OCI-LY3 (cell line): ENCODE results near the gene AMER3.

Source experiments
- H2AFZ ChIP-seq: fragments of 200-600, 300-600 bp; shearing (Covaris generic); 2 replicates; pipeline ENCODE4 v1.6.0; 2014; ENCODE audit warnings: antibody characterized with exemption, low read depth, low read length
- H3K27ac ChIP-seq: fragments of 200-600, 300-600 bp; sonication (generic); 2 replicates; pipeline ENCODE4 v1.5.1; 2014; ENCODE audit warnings: mild to moderate bottlenecking, low read length, moderate library complexity, mixed read lengths
- H3K27me3 ChIP-seq: fragments of 200-600, 300-600 bp; sonication (generic); 2 replicates; pipeline ENCODE4 v1.6.1; 2014; ENCODE audit warnings: low read depth, low read length, mixed read lengths
- H3K36me3 ChIP-seq: fragments of 200-600, 300-600 bp; sonication (generic); replicated peaks from 2 replicates; pipeline ENCODE3; 2014; ENCODE audit warnings: low read depth, low read length, mixed read lengths
- H3K4me1 ChIP-seq: fragments of 300-600, 200-600 bp; sonication (generic); 2 replicates; pipeline ENCODE4 v1.6.1; 2014; ENCODE audit warnings: low read length, mixed read lengths
- H3K4me2 ChIP-seq: fragments of 200-600, 300-600 bp; sonication (generic); 2 replicates; pipeline ENCODE4 v1.6.1; 2014; ENCODE audit warnings: low read length, mixed read lengths
- H3K4me3 ChIP-seq: fragments of 300-600, 200-600 bp; sonication (generic); 2 replicates; pipeline ENCODE4 v1.5.1; 2014; ENCODE audit warnings: antibody characterized with exemption, mild to moderate bottlenecking, low read length, moderate library complexity
- H3K79me2 ChIP-seq: fragments of 300-600, 200-600 bp; shearing (Covaris generic); 2 replicates; pipeline ENCODE4 v1.6.1; 2014; ENCODE audit warnings: mild to moderate bottlenecking, low read length, mixed read lengths
- H3K9ac ChIP-seq: fragments of 300-600, 200-600 bp; shearing (Covaris generic); 2 replicates; pipeline ENCODE4 v1.6.0; 2014; ENCODE audit warnings: mild to moderate bottlenecking, low read length, moderate library complexity
- H3K9me3 ChIP-seq: fragments of 200-600, 300-600 bp; shearing (Covaris generic); 2 replicates; pipeline ENCODE4 v1.6.1; 2014; ENCODE audit warnings: low read length, mixed read lengths; ENCODE audit not compliant: insufficient read depth
- H4K20me1 ChIP-seq: fragments of 200-600, 300-600 bp; sonication (generic); 2 replicates; pipeline ENCODE4 v1.6.1; 2016; ENCODE audit warnings: low read length, mixed read lengths; ENCODE audit not compliant: insufficient read depth
- CTCF ChIP-seq: fragments of 200-600, 300-600 bp; sonication (generic); IDR thresholded peaks from 2 replicates; pipeline ENCODE4 v1.5.1; 2014; ENCODE audit warnings: antibody characterized with exemption, low read length, low read depth
- EZH2phosphoT487 ChIP-seq: fragments of 200-600 bp; shearing (Covaris generic); IDR thresholded peaks from 2 replicates; pipeline ENCODE4 v1.6.1; 2018; ENCODE audit warnings: antibody characterized with exemption, mixed run types, low read depth

The AMER3 gene

DNA sequence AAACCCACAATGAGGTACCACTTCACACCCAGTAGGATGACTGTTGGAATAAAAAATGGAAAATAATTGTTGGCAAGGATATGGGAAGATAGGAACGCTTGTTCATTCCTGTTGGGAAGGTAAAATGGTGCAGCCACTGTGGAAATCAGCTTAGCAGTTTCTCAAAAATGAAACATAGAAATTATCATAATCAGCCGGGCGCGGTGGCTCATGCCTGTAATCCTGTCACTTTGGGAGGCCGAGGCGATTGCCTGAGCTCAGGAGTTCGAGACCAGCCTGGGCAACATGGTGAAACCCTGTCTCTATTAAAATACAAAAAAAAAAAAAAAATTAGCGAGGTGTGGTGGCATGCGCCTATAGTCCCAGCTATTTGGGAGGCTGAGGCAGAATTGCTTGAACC lies 23.4 kb downstream of the AMER3 start:
- Histone ChIP-seq H3K36me3 (no peaks in the 10 kb centered on the region), H3K4me2 (no peak overlapping the region), H3K27me3 (no peaks in the 10 kb centered on the region), H3K79me2 (no peaks in the 10 kb centered on the region), H2AFZ (no peak overlapping the region), H3K9me3 (no peaks in the 10 kb centered on the region), H4K20me1 (no peaks in the 10 kb centered on the region), H3K4me1 (no peaks in the 10 kb centered on the region), H3K27ac (no peak overlapping the region), H3K4me3 (no peak overlapping the region), H3K9ac (no peak overlapping the region)
- TF ChIP-seq CTCF, result no peak
- TF ChIP-seq EZH2phosphoT487, result no peak

GRCh38 chr2:130785466-130786055 lies 30.2 kb downstream of the AMER3 start:
- no peak overlapping the region for H3K9ac ChIP-seq
- H3K4me3 ChIP-seq, result no peak overlapping the region
- H3K79me2 ChIP-seq, result no peaks in the 10 kb centered on the region
- no peaks in the 10 kb centered on the region for H3K9me3 ChIP-seq
- no peak overlapping the region for H3K27ac ChIP-seq
- H3K4me2 ChIP-seq, result no peak overlapping the region
- no peaks in the 10 kb centered on the region for H3K36me3 ChIP-seq
- H2AFZ ChIP-seq, result no peak overlapping the region
- no peaks in the 10 kb centered on the region for H3K4me1 ChIP-seq
- TF ChIP-seq EZH2phosphoT487 (no peak), CTCF (no peak)
- H4K20me1 ChIP-seq, result no peaks in the 10 kb centered on the region
- H3K27me3 ChIP-seq, result no peaks in the 10 kb centered on the region

DNA sequence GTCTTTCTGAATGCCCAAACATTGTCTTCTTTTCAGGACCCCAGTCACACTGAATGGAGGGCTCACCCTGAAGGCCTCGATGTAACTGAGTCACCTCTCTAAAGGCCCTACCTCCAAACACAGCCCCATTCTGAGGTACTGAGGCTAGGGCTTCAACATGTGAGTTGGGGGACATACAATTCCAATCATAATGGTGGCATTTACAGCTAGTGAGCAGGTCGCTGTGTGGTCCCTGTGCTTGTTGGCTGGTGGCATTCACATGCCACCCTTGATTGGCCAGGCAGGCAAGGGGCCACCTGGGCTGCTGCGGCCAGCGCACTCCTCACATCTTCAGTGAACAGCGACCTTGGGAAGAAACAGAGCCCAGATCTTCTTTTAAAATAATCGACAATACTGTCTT lies 30.7 kb downstream of the AMER3 start:
- H3K9ac ChIP-seq, result no peak overlapping the region
- TF ChIP-seq EZH2phosphoT487 (no peak), CTCF (no peak)
- no peaks in the 10 kb centered on the region for H3K9me3 ChIP-seq
- H3K79me2 ChIP-seq, result no peaks in the 10 kb centered on the region
- H3K36me3 ChIP-seq, result no peaks in the 10 kb centered on the region
- no peaks in the 10 kb centered on the region for H3K27me3 ChIP-seq
- no peak overlapping the region for H2AFZ ChIP-seq
- H3K27ac ChIP-seq, result no peak overlapping the region
- no peaks in the 10 kb centered on the region for H4K20me1 ChIP-seq
- H3K4me3 ChIP-seq, result no peak overlapping the region
- no peak overlapping the region for H3K4me2 ChIP-seq
- H3K4me1 ChIP-seq, result no peaks in the 10 kb centered on the region

- no peak overlapping the region for H2AFZ ChIP-seq
- no peaks in the 10 kb centered on the region for H3K27me3 ChIP-seq
- H3K36me3 ChIP-seq, result no peaks in the 10 kb centered on the region
- H3K27ac ChIP-seq, result no peak overlapping the region
- no peak overlapping the region for H3K4me3 ChIP-seq
- TF ChIP-seq EZH2phosphoT487 (no peak), CTCF (no peak)
- H4K20me1 ChIP-seq, result no peaks in the 10 kb centered on the region
- H3K9ac ChIP-seq, result no peak overlapping the region
- H3K79me2 ChIP-seq, result no peaks in the 10 kb centered on the region
- H3K4me1 ChIP-seq, result peaks cover 4% of the 10 kb centered on the region; the same call in 1 of the 2 replicates
- no peak overlapping the region for H3K4me2 ChIP-seq
- no peaks in the 10 kb centered on the region for H3K9me3 ChIP-seq
Measured at GRCh38 chr2:130787841-130788240, 32.5 kb downstream of the AMER3 start.
